GM12878 (cell line): ENCODE measurements around the gene CLEC4G. TPM values are rescaled to one million over a fixed set of nuclear protein-coding genes. Genes with fewer than 3 reads are reported as not detected.

Source experiments
- ATAC-seq: fragments of 200-7000 bp; cut with Tn5 transposase; 3 replicates; pipeline ENCODE4 v1.9.1; 2020; ENCODE audit warnings: mild to moderate bottlenecking, moderate library complexity
- BruUV-seq: library from RNA; stranded (reverse); fragments of 400-500 nt; replicated peaks from 2 replicates; lab custom pipeline; 2021; lab: Mats Ljungman, UMichigan
- CTCF ChIA-PET: fragments of 300-600 bp; sonication (Branson Sonifier 250); formaldehyde crosslinking; extraction: SDS; loops from one replicate; lab custom pipeline; 2021; ENCODE audit warnings: inconsistent platforms; lab: Yijun Ruan, JAX
- POLR2A ChIA-PET: fragments of 350-600 bp; formaldehyde crosslinking; extraction: SDS; loops from one replicate; lab custom pipeline; 2021; ENCODE audit warnings: inconsistent platforms; lab: Charles Lee
- RAD21 ChIA-PET: fragments of 300-600 bp; sonication (Branson Sonifier 250); formaldehyde crosslinking; loops from one replicate; lab custom pipeline; 2023; ENCODE audit warnings: antibody characterized with exemption; ENCODE audit not compliant: unreplicated experiment; lab: Charles Lee
- SMC1A ChIA-PET: fragments of 300-600 bp; sonication (Branson Sonifier 250); formaldehyde crosslinking; loops from one replicate; lab custom pipeline; 2023; ENCODE audit not compliant: unreplicated experiment, uncharacterized antibody; lab: Charles Lee
- DNase-seq: peaks from one replicate; pipeline ENCODE4 v3.0.0-alpha.2; 2011; ENCODE audit warnings: low read depth, low spot score
- FAIRE-seq: peaks from 3 replicates; lab custom pipeline; 2011; peaks lifted over from hg19 to GRCh38; lab: Jason Lieb, UNC
- H2AFZ ChIP-seq: 2 replicates; pipeline ENCODE4 v1.6.0; 2011; ENCODE audit warnings: low read depth, low read length, control low read depth; ENCODE audit not compliant: control insufficient read depth
- H3K27ac ChIP-seq: 2 replicates; pipeline ENCODE4 v1.5.1; 2011; ENCODE audit warnings: control low read depth; ENCODE audit not compliant: control insufficient read depth, insufficient read depth
- H3K27me3 ChIP-seq, 2 experiments: replicated peaks in 1 of 2; 2 replicates each; pipeline versions ENCODE4 v1.6.0 to v1.6.1; 2011; ENCODE audit warnings: low read length in 1 of 2; ENCODE audit not compliant: control insufficient read depth in 2 of 2, insufficient read depth in 2 of 2
- H3K36me3 ChIP-seq, 2 experiments: 2 replicates each; pipeline ENCODE4 v1.5.1; 2011; ENCODE audit warnings: low read length in 1 of 2; ENCODE audit not compliant: control insufficient read depth in 2 of 2, insufficient read depth in 2 of 2
- H3K4me1 ChIP-seq: 2 replicates; pipeline ENCODE4 v1.6.1; 2011; ENCODE audit warnings: mild to moderate bottlenecking, low read length, moderate library complexity, mixed read lengths; ENCODE audit not compliant: control insufficient read depth, insufficient read depth
- H3K4me2 ChIP-seq: 2 replicates; pipeline ENCODE4 v1.6.0; 2011; ENCODE audit warnings: control low read depth; ENCODE audit not compliant: control insufficient read depth, insufficient read depth
- H3K4me3 ChIP-seq: fragments of 200-600 bp; sonication (generic); 2 replicates; pipeline ENCODE4 v1.5.1; 2016
- H3K79me2 ChIP-seq: 2 replicates; pipeline ENCODE4 v1.6.0; 2011; ENCODE audit warnings: low read length; ENCODE audit not compliant: control insufficient read depth, insufficient read depth
- H3K9ac ChIP-seq: 2 replicates; pipeline ENCODE4 v1.8.0; 2011; ENCODE audit warnings: low read length, control low read depth, mixed read lengths; ENCODE audit not compliant: control insufficient read depth, insufficient read depth
- H3K9me3 ChIP-seq: replicated peaks from 3 replicates; pipeline ENCODE4 v1.5.1; 2011; ENCODE audit warnings: mild to moderate bottlenecking, low read length; ENCODE audit not compliant: control insufficient read depth, insufficient read depth
- H4K20me1 ChIP-seq: 2 replicates; pipeline ENCODE4 v1.6.0; 2011; ENCODE audit not compliant: control insufficient read depth, insufficient read depth
- BCL11A ChIP-seq: IDR thresholded peaks from 2 replicates; pipeline ENCODE4 v1.6.1; 2011; ENCODE audit warnings: low read depth, low read length
- BRCA1 ChIP-seq: IDR thresholded peaks from 2 replicates; pipeline ENCODE4 v1.6.1; 2011; ENCODE audit warnings: low read depth, low read length, improper control_type of control experiment
- CHD4 ChIP-seq: fragments of 200-600 bp; sonication (generic); IDR thresholded peaks from 2 replicates; pipeline ENCODE4 v1.6.1; 2016; ENCODE audit warnings: mild to moderate bottlenecking
- EED ChIP-seq: sonication (generic); IDR thresholded peaks from 2 replicates; pipeline ENCODE4 v1.6.1; 2016; ENCODE audit warnings: antibody characterized with exemption, low read depth
- ETV6 ChIP-seq, 2 experiments: fragments of 450-650 bp in 1 of 2; IDR thresholded peaks in 1 of 2; conservative IDR thresholded peaks in 1 of 2; 2 replicates each; pipeline ENCODE4 v1.6.1; 2014; ENCODE audit warnings: antibody characterized with exemption in 1 of 2, borderline replicate concordance in 1 of 2, low read depth in 1 of 2, mild to moderate bottlenecking in 1 of 2, moderate library complexity in 1 of 2
- GATAD2B ChIP-seq: fragments of 450-650 bp; conservative IDR thresholded peaks from 2 replicates; pipeline ENCODE4 v1.6.1; 2017; ENCODE audit warnings: low read depth, mild to moderate bottlenecking, moderate library complexity
- IKZF2 ChIP-seq, 2 experiments: fragments of 450-650 bp; IDR thresholded peaks; 2 replicates each; pipeline ENCODE4 v1.6.1; 2017; ENCODE audit warnings: mild to moderate bottlenecking in 2 of 2, moderate library complexity in 2 of 2
- MTA2 ChIP-seq: fragments of 450-650 bp; IDR thresholded peaks from 2 replicates; pipeline ENCODE4 v1.6.1; 2016; ENCODE audit warnings: low read depth, mild to moderate bottlenecking, moderate library complexity
- POLR2AphosphoS2 ChIP-seq: IDR thresholded peaks from 2 replicates; pipeline ENCODE4 v1.6.1; 2011; ENCODE audit warnings: low read depth, mild to moderate bottlenecking, low read length, improper control_type of control experiment, moderate library complexity
- RB1 ChIP-seq: fragments of 450-650 bp; formaldehyde crosslinking; IDR thresholded peaks from 2 replicates; pipeline ENCODE4 v1.6.1; 2017; ENCODE audit warnings: mild to moderate bottlenecking, borderline replicate concordance
- SMAD1 ChIP-seq: fragments of 450-650 bp; IDR thresholded peaks from 2 replicates; pipeline ENCODE4 v1.6.1; 2018; ENCODE audit warnings: mild to moderate bottlenecking, low read depth; ENCODE audit not compliant: partially characterized antibody
- SMARCA5 ChIP-seq: fragments of 450-650 bp; IDR thresholded peaks from 2 replicates; pipeline ENCODE4 v1.6.1; 2017; ENCODE audit warnings: mild to moderate bottlenecking
- SREBF2 ChIP-seq: IDR thresholded peaks from 2 replicates; pipeline ENCODE4 v1.6.1; 2012; ENCODE audit warnings: mild to moderate bottlenecking, low read length
- TARDBP ChIP-seq: IDR thresholded peaks from 2 replicates; pipeline ENCODE4 v1.6.1; 2016; ENCODE audit warnings: borderline replicate concordance
- WGBS: methylation state at CpG from one replicate; pipeline ENCODE4 v1.1.6; 2016; ENCODE audit warnings: low lambda C conversion rate; ENCODE audit not compliant: insufficient replicate concordance, insufficient coverage; ENCODE audit errors: missing lambda C conversion rate; 5-methylcytosine and 5-hydroxymethylcytosine counted together
- in situ Hi-C: fragments of 300-500 bp; cut with MboI; formaldehyde crosslinking; loops from 9 replicates; pipeline ENCODE4 v1.14.3; 2018; ENCODE audit warnings: mixed read lengths
- intact Hi-C: fragments of 100-400 bp; cut with micrococcal nuclease; formaldehyde crosslinking; loops from one replicate; pipeline ENCODE4 v1.14.2; 2022; ENCODE audit not compliant: unreplicated experiment
- polyA plus RNA-seq, 11 experiments: library from polyadenylated mRNA; depleted of rRNA in 4 of 11; unstranded in 6 of 11; stranded (reverse) in 5 of 11; fragments of >200 nt; fragmentation: Nextera tagmentation in 4 of 11; fragmentation: Illumina TruSeq in 1 of 11; extraction: Ambion mirVana in 4 of 11; extraction: Trizol in 1 of 11; gene quantifications; 1 replicate in 1 of 11; 2 replicates in 10 of 11; pipeline versions ENCODE4 v1.2.1 to v1.2.3, GENCODE V29; 2011 to 2016; ENCODE audit warnings: inconsistent platforms in 2 of 11, missing spikeins in 2 of 11, low read depth in 1 of 11
- total RNA-seq, 4 experiments: library from RNA; depleted of rRNA in 3 of 4; stranded (reverse); fragments of >200 nt in 3 of 4; fragmentation: Illumina TruSeq in 1 of 4; extraction: Trizol in 1 of 4; gene quantifications; 2 replicates each; pipeline versions ENCODE4 v1.2.1 to v1.2.3, GENCODE V29; 2013 to 2021

Gene CLEC4G
- total and polyA plus RNA-seq, 10 of the 15 experiments (the other 5 are each of a cell fraction or from before 2014, with no cell fraction given): 0.04 TPM; not detected in 9

- no peak overlapping the region for H3K27ac ChIP-seq
- H3K9me3 ChIP-seq: no peaks in the 10 kb centered on the region
- no peaks in the 10 kb centered on the region for H3K79me2 ChIP-seq
- in situ Hi-C loops (no loop called here), intact Hi-C loops (loop anchor here (2.0 kb wide), 1 partner anchor 42 kb away; no protein-coding TSS in a partner anchor)
- ChIA-PET SMC1A (interaction anchor here (0.8 to 2.0 kb wide), 3 partner anchors 33 to 76 kb away, joined by 3 to 5 read pairs (median 3); no protein-coding TSS in a partner anchor), RAD21 (interaction anchor here (0.6 to 3.3 kb wide), 6 partner anchors 33 to 161 kb away, joined by 3 to 11 read pairs (median 3); partner anchors contain the start of genes FCER2 and MAP2K7), CTCF (interaction anchor here (0.6 to 2.2 kb wide), 3 partner anchors 62 to 912 kb away, joined by 3 to 6 read pairs (median 3); partner anchors contain the start of gene TRAPPC5), POLR2A (interaction anchor here (0.7 to 2.8 kb wide), 3 partner anchors 40 to 43 kb away, joined by 3 to 11 read pairs (median 5); no protein-coding TSS in a partner anchor)
- H3K36me3 ChIP-seq: no peaks in the 10 kb centered on the region
- H3K4me2 ChIP-seq: no peak overlapping the region
- no peak for FAIRE-seq
- DNase-seq: no peak
- no peak overlapping the region for H2AFZ ChIP-seq
- H3K27me3 ChIP-seq: no peaks in the 10 kb centered on the region
- H3K4me1 ChIP-seq: peaks cover 30% of the 10 kb centered on the region
- WGBS: 17% methylated on average over 2 of the region's 2 CpGs
- ATAC-seq: no peak
- H3K4me3 ChIP-seq: no peak overlapping the region
- no TSS peak for BruUV-seq
- H4K20me1 ChIP-seq: no peaks in the 10 kb centered on the region
- H3K9ac ChIP-seq: no peak overlapping the region
- TF ChIP-seq EED: 0 out of 2 replicates have a peak, but pooled peaks have one; percentile 20
- TF ChIP-seq SMAD1: no peak
Measured at GRCh38 chr19:7742575-7742974, 10.7 kb upstream of the CLEC4G start.

GRCh38 chr19:7740682-7741054 lies 8.8 kb upstream of the CLEC4G start:
- FAIRE-seq: no peak
- no peak for DNase-seq
- no peak for ATAC-seq
- no peak for TF ChIP-seq GATAD2B
- TF ChIP-seq CHD4: no peak
- no peak for TF ChIP-seq SMARCA5
- no peak for TF ChIP-seq SREBF2
- TF ChIP-seq BRCA1: no peak
- TF ChIP-seq POLR2AphosphoS2: no peak
- TF ChIP-seq RB1: no peak
- no peak for TF ChIP-seq IKZF2 (IDR thresholded peaks at IDR 0.05)
- TF ChIP-seq MTA2: no peak
- no peak for TF ChIP-seq ETV6 (conservative IDR thresholded peaks at IDR 0.05 in 1 of 2, IDR thresholded peaks at IDR 0.05 in 1 of 2; ENCODE audit: borderline replicate concordance in 1 of 2, low read depth in 1 of 2)
- no peak for TF ChIP-seq TARDBP
- no peak for TF ChIP-seq BCL11A
- no peaks in the 10 kb centered on the region for H3K36me3 ChIP-seq
- H2AFZ ChIP-seq: no peak overlapping the region
- BruUV-seq: no TSS peak
- no peaks in the 10 kb centered on the region for H3K9me3 ChIP-seq
- 84% methylated on average over 6 of the region's 6 CpGs for WGBS
- ChIA-PET POLR2A (no interaction called here), RAD21 (no interaction called here), SMC1A (no interaction called here), CTCF (no interaction called here)
- no peaks in the 10 kb centered on the region for H3K79me2 ChIP-seq
- H3K27ac ChIP-seq: no peak overlapping the region
- no peaks in the 10 kb centered on the region for H4K20me1 ChIP-seq
- no peaks in the 10 kb centered on the region for H3K27me3 ChIP-seq
- intact Hi-C loops (no loop called here), in situ Hi-C loops (no loop called here)
- no peak overlapping the region for H3K9ac ChIP-seq
- H3K4me2 ChIP-seq: no peak overlapping the region
- no peak overlapping the region for H3K4me3 ChIP-seq
- peaks cover 30% of the 10 kb centered on the region for H3K4me1 ChIP-seq
